ENCODE measurements around the gene ICAM4. TPM values are rescaled to one million over a fixed set of nuclear protein-coding genes. Genes with fewer than 3 reads are reported as not detected.

The ICAM4 gene, protein sequence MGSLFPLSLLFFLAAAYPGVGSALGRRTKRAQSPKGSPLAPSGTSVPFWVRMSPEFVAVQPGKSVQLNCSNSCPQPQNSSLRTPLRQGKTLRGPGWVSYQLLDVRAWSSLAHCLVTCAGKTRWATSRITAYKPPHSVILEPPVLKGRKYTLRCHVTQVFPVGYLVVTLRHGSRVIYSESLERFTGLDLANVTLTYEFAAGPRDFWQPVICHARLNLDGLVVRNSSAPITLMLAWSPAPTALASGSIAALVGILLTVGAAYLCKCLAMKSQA
- 0.13 and 0.62 TPM in 2 replicates for total RNA-seq

DNA sequence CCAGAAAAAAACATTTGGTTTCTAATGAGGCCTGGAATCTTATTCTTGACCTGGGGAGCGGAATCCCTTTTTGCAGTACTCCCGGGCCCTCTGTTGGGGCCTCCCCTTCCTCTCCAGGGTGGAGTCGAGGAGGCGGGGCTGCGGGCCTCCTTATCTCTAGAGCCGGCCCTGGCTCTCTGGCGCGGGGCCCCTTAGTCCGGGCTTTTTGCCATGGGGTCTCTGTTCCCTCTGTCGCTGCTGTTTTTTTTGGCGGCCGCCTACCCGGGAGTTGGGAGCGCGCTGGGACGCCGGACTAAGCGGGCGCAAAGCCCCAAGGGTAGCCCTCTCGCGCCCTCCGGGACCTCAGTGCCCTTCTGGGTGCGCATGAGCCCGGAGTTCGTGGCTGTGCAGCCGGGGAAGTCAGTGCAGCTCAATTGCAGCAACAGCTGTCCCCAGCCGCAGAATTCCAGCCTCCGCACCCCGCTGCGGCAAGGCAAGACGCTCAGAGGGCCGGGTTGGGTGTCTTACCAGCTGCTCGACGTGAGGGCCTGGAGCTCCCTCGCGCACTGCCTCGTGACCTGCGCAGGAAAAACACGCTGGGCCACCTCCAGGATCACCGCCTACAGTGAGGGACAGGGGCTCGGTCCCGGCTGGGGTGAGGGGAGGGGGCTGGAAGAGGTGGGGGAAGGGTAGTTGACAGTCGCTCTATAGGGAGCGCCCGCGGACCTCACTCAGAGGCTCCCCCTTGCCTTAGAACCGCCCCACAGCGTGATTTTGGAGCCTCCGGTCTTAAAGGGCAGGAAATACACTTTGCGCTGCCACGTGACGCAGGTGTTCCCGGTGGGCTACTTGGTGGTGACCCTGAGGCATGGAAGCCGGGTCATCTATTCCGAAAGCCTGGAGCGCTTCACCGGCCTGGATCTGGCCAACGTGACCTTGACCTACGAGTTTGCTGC is at the start of gene ICAM4:
TSS of gene ICAM4 (plus strand) at position 153 of the 935 bp plus-strand sequence. CDS start at position 211, 58 bp downstream.

DNA sequence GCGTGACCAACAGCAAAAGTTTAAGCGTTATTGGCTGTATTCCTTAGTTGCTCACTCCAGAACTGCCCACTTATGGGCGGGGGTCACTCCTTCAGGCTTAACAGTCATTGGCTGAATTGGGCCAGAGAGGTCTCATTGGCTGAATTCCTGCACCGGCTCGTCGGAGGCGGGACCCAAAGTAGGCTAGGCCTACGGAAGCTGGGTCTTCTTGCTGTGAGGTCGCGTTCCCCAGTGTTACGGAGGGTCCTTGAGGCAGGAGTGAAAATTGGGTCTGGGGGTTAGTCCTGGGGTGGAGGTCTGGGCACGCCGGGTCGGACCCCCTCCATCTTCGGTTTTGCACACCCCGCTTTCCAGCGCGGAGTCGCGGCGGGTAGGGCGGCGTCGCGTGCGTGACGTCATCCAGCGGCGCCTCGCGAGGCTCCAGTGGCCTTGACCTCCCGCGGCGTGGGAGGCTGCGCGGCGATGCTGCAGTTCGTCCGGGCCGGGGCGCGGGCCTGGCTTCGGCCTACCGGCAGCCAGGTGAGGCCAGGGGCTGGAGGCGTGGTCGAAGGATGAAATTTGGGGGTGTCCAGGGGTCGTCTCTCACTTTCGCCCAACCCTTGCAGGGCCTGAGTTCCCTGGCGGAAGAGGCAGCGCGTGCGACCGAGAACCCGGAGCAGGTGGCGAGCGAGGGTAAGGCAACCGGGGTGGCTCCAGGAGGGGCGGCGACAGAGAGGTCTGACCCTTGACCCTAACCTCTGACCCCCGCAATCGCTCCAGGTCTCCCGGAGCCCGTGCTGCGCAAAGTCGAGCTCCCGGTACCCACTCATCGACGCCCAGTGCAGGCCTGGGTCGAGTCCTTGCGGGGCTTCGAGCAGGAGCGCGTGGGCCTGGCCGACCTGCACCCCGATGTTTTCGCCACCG is 34.7 kb upstream of the ICAM4 start, which contains the start of gene MRPL4:
TSS of gene MRPL4 (plus strand) at position 423 of the 903 bp plus-strand sequence. CDS start at position 463, 40 bp downstream.

DNA sequence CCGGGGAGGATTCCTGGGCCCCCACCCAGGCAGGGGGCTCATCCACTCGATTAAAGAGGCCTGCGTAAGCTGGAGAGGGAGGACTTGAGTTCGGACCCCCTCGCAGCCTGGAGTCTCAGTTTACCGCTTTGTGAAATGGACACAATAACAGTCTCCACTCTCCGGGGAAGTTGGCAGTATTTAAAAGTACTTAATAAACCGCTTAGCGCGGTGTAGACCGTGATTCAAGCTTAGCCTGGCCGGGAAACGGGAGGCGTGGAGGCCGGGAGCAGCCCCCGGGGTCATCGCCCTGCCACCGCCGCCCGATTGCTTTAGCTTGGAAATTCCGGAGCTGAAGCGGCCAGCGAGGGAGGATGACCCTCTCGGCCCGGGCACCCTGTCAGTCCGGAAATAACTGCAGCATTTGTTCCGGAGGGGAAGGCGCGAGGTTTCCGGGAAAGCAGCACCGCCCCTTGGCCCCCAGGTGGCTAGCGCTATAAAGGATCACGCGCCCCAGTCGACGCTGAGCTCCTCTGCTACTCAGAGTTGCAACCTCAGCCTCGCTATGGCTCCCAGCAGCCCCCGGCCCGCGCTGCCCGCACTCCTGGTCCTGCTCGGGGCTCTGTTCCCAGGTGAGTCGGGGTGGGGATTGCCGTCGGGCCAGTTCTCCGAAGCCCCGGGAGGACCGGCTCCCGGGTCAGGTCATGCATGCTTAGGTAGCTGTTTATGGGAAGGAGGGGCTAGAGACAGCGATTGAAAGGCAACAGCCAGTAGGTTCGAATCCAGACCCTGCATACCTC is 15.9 kb upstream of the ICAM4 start, which contains the start of gene ICAM1:
TSS of gene ICAM1 (plus strand) at position 505 of the 779 bp plus-strand sequence. CDS start at position 545, 40 bp downstream.

DNA sequence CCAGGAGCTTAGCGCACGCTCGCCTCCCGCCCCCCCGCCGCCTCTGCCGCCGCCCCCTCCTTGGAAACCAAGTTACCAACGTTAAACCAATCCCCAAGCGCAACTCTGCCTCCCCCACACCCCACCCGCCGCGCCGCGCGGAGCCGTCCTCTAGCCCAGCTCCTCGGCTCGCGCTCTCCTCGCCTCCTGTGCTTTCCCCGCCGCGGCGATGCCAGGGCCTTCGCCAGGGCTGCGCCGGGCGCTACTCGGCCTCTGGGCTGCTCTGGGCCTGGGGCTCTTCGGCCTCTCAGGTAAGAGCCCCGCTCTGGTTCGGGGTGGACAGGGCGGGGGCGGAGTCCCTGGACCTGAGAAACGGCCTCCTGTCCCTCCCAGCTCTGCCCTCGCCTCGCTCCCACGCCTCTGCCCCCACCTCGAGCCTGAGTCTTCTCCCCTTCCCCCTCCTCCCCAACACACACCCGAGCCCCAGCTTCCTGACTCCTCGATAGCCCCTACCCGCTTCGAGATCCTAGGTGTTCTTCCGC is 3.1 kb downstream of the ICAM4 start, which contains the start of gene ICAM5:
TSS of gene ICAM5 (plus strand) at position 117 of the 521 bp plus-strand sequence. CDS start at position 209, 92 bp downstream.

DNA sequence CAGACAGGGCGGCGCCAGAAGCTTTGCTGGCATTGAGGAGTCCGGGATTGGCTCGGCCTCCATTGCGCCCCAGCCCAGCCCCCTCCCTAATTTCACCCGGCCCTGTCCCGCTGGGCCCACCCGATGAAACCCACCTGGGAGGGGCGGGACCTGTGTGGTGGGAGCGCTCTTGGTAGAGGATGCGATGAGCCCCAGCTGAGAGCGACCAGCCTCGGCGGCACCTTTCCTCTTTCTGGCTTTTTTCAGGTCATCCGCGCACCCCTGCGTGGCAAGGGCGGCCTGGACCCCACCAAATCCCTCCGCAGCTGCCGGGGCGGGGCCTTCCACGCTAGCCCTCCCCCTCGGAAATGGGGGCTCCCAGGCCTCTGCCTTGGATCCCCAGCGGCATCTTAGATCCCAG is 22.7 kb downstream of the ICAM4 start, which contains the start of gene ZGLP1:
TSS of gene ZGLP1 (minus strand) at position 393 of the 400 bp plus-strand sequence.

DNA sequence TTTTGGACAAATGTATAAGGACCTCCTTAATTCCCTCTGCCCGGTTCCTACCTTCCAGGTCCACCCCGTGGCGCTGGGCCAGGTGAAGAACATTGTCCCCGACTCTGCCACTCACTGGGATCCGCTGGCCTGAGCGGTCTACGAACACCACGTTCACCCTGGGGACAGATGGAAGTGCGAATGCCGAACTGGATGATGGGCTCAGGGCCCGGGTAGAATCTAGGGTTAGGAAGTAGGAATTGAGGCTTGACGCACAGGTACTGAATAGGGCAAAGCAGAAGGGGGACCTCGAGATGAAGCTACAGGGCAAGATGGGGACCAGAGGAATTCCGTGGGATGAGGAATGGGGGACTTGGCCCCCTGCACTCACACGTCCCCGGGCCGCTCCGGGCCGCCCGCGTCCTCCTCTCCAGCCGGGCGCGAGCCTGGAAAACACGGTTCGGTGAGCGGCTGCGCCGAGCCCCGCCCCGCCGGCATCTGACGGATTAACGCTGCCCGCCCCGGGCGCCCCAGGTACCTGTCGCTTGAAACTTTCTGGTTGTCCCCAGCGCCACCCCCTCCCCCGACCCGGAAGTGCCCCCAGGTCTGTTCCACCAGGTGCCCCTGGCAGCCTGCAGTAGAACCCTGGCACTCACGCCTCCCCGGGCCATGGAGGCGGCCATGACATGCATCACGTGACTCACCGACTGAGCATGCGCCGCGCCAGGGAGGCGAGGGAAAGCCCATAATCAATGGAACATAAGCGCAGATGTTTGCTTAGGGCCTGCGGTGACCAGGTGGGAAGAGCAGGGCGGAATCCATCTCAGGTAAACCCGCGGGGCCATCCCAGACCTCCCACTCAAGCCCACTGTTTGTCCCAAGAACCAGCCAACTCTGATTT is 28.8 kb downstream of the ICAM4 start, which contains the start of gene FDX2:
TSS of gene FDX2 (minus strand) at position 681 of the 880 bp plus-strand sequence. CDS start at position 662, 19 bp downstream.

DNA sequence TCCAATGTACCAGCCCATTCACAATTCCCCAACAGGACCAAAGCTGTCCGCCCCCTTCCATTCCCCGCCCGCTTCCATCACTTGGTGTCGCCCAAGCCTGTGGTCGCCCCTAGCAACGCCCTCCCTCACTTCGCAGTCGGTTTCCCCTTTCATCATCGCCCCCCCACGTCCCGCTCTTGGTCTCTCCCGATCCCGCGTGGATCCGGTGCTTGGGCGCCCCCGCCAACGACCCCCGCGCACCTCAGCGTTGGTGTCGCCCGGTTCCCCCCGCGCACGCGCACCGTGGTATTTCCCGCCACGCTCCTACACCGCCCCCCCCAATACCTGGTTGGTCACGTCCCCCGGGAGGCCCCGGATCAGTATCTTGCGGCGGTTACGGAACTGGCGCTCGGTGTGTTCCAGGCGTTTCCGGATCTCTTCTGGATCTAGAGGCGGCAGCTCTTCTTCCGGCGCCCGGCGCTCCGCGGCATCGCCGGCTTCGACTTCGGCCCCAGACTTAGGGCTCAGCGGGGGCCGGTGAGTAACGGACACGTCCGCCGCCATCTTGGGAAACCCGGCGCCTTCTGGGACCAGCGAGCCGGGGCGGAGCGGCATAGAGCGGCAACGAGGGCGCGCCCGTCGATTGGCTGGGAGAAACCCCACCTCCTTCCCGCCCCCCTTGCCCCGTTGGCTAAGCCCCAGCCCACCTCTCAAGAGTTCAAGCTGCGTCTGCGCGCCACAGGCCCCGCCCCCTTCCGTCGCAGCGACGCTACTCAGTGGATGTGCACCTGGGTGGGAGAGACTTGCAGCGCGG is 46.4 kb downstream of the ICAM4 start, which contains the start of gene RAVER1:
TSS of gene RAVER1 (minus strand) at position 565 of the 793 bp plus-strand sequence. CDS start at position 543, 22 bp downstream.

Other genes with a start within 250 kb of the ICAM4 start
- gene SHFL, start 200.6 kb upstream of the ICAM4 start, total RNA-seq = 18.4 and 22.4 TPM in 2 replicates
- 0.13 and 0.25 TPM in 2 replicates for gene ANGPTL6, start 184.3 kb upstream of the ICAM4 start, total RNA-seq
- gene PPAN, start 180.6 kb upstream of the ICAM4 start, total RNA-seq = 17.3 and 26.7 TPM in 2 replicates
- gene P2RY11, start 175.3 kb upstream of the ICAM4 start, total RNA-seq = 1.2 and 1.3 TPM in 2 replicates
- 294 and 341 TPM in 2 replicates for gene EIF3G, start 167.1 kb upstream of the ICAM4 start, total RNA-seq
- gene DNMT1, start 92.0 kb upstream of the ICAM4 start, total RNA-seq = 39.1 and 39.9 TPM in 2 replicates
- gene S1PR2, start 55.6 kb upstream of the ICAM4 start, total RNA-seq = 9.1 and 9.4 TPM in 2 replicates
- 13.9 and 15.7 TPM in 2 replicates for gene MRPL4, start 34.7 kb upstream of the ICAM4 start, total RNA-seq
- 1.3 and 4.9 TPM in 2 replicates for gene ICAM1, start 15.8 kb upstream of the ICAM4 start, total RNA-seq
- 0.26 and 0.56 TPM in 2 replicates for gene ICAM5, start 3.0 kb downstream of the ICAM4 start, total RNA-seq
- gene ZGLP1, start 22.9 kb downstream of the ICAM4 start, total RNA-seq = 0.12 and 0.13 TPM in 2 replicates
- 19.3 and 19.7 TPM in 2 replicates for gene FDX2, start 29.1 kb downstream of the ICAM4 start, total RNA-seq
- gene RAVER1, start 46.6 kb downstream of the ICAM4 start, total RNA-seq = 5.5 and 5.7 TPM in 2 replicates
- 15.2 and 21.5 TPM in 2 replicates for gene ICAM3, start 52.7 kb downstream of the ICAM4 start, total RNA-seq
- gene TYK2, start 93.6 kb downstream of the ICAM4 start, total RNA-seq = 49.8 and 62.4 TPM in 2 replicates
- gene CDC37, start 116.6 kb downstream of the ICAM4 start, total RNA-seq = 183 and 233 TPM in 2 replicates
- gene PDE4A, start 133.6 kb downstream of the ICAM4 start, total RNA-seq = 2.4 and 3.5 TPM in 2 replicates
- gene KEAP1, start 216.4 kb downstream of the ICAM4 start, total RNA-seq = 71.6 and 97.9 TPM in 2 replicates
- 4.1 and 6.2 TPM in 2 replicates for gene S1PR5, start 230.5 kb downstream of the ICAM4 start, total RNA-seq